Breast epithelium (tissue), 3 donors: ENCODE results near the gene USH1C.

ENCODE experiments used
- POLR2A ChIP-seq: fragments of 450-650 bp; IDR thresholded peaks from one replicate; pipeline ENCODE4 v1.6.1; 2016; ENCODE audit warnings: antibody characterized with exemption, mild to moderate bottlenecking, moderate library complexity
- TF ChIP-seq, protein P1 (sequence below), 3 donors: fragments of 450-650 bp; IDR thresholded peaks; one replicate each; pipeline ENCODE4 v1.5.1; 2016 to 2017; ENCODE audit warnings: antibody characterized with exemption in 3 of 3, mild to moderate bottlenecking in 3 of 3, moderate library complexity in 3 of 3

- TF ChIP-seq, protein P1, sequence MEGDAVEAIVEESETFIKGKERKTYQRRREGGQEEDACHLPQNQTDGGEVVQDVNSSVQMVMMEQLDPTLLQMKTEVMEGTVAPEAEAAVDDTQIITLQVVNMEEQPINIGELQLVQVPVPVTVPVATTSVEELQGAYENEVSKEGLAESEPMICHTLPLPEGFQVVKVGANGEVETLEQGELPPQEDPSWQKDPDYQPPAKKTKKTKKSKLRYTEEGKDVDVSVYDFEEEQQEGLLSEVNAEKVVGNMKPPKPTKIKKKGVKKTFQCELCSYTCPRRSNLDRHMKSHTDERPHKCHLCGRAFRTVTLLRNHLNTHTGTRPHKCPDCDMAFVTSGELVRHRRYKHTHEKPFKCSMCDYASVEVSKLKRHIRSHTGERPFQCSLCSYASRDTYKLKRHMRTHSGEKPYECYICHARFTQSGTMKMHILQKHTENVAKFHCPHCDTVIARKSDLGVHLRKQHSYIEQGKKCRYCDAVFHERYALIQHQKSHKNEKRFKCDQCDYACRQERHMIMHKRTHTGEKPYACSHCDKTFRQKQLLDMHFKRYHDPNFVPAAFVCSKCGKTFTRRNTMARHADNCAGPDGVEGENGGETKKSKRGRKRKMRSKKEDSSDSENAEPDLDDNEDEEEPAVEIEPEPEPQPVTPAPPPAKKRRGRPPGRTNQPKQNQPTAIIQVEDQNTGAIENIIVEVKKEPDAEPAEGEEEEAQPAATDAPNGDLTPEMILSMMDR (IDR thresholded peaks at IDR 0.05) = no peak
- TF ChIP-seq POLR2A = no peak
Observed at GRCh38 chr11:17521106-17521900, 22.9 kb downstream of the USH1C start.
